Measurements from ENCODE around the gene TRIP13.

The TRIP13 gene

DNA sequence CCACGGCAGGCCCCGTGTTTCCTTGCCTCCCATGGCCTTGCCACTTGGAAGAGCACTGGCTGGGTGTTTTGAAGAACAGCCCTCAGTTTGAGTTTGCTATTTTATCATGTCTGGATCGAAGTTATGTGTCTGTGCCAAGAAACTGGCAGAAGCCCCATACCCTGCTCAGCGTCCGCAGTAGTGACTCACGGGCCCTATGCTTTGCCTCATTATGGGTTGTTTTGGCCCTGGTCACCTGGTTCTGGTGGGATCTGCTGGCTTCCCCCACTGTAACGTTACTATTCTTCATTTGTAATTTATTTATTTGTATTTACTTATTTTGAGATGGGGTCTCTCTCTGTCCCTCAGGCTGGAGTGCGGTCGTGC, 73.6 kb downstream of the TRIP13 start:
- Histone ChIP-seq H3K36me3 (0 out of 2 replicates have a peak, but pooled peaks cover 5% of the 10 kb centered on the region), H3K27me3 (no peaks in the 10 kb centered on the region), H3K9ac (no peak overlapping the region), H3K9me3 (peaks cover 28% of the 10 kb centered on the region), H3K4me1 (peaks cover 84% of the 10 kb centered on the region), H3K4me2 (peak overlapping the region; percentile 99), H4K20me1 (no peaks in the 10 kb centered on the region), H3K27ac (peak overlapping the region; percentile 94; the same call in 1 of the 2 replicates), H3K4me3 (no peak overlapping the region)
- no peak for TF ChIP-seq Cebpa-rat (IDR thresholded peaks at IDR 0.05)

GRCh38 chr5:966941-967340, 74.3 kb downstream of the TRIP13 start:
- no peak overlapping the region for H3K9ac ChIP-seq
- H3K4me3 ChIP-seq = no peak overlapping the region
- peaks cover 35% of the 10 kb centered on the region for H3K9me3 ChIP-seq
- H3K4me2 ChIP-seq = peak overlapping the region; percentile 99
- peaks cover 78% of the 10 kb centered on the region for H3K4me1 ChIP-seq
- H4K20me1 ChIP-seq = no peaks in the 10 kb centered on the region
- TF ChIP-seq Cebpa-rat (IDR thresholded peaks at IDR 0.05) = no peak
- H3K27ac ChIP-seq = no peak overlapping the region
- H3K36me3 ChIP-seq = 0 out of 2 replicates have a peak, but pooled peaks cover 5% of the 10 kb centered on the region
- H3K27me3 ChIP-seq = no peaks in the 10 kb centered on the region
